ENCODE measurements around the gene CNIH4.

DNA sequence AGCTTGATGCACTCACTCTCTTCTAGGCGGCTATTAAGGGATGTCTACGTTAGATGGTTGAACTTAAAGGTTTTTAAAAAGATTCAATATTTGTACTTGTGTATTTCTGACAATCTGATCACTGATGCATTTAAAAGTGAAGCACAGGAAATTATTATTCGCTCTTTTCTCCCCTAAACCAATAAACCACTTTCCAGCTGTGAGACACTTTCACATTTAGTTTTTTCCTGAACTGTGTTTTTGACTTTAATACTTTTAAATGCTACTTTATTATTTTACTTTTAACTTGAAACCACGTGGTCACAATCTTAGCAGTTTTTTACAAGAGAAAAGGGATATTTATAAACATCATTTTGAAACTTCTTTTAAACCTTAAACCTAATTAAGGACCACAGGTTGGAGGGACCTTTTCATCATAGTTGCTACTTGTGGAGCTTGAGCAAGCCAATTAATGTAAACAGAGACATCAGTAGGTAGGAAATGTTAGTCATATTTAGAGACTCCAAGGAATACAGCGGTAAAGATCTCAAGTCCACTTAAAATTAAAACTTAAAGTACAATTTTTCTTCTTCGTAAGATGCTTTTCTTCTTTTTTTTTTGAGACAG, 68.7 kb downstream of the CNIH4 start:
- TF ChIP-seq CHD2 (IDR thresholded peaks at IDR 0.05; ENCODE audit: low read length, partially characterized antibody) (no peak), NFE2L2 (conservative IDR thresholded peaks at IDR 0.05; ENCODE audit: low read length) (no peak), JUNB (IDR thresholded peaks at IDR 0.05) (no peak), CBX2 (IDR thresholded peaks at IDR 0.05; ENCODE audit: borderline replicate concordance, low read depth) (no peak), ZFP36 (IDR thresholded peaks at IDR 0.05; ENCODE audit: borderline replicate concordance, partially characterized antibody) (no peak), POLR2A (IDR thresholded peaks at IDR 0.05; ENCODE audit: low read length) (no peak), JUN (IDR thresholded peaks at IDR 0.05) (no peak)
- TF ChIP-seq, protein P1, sequence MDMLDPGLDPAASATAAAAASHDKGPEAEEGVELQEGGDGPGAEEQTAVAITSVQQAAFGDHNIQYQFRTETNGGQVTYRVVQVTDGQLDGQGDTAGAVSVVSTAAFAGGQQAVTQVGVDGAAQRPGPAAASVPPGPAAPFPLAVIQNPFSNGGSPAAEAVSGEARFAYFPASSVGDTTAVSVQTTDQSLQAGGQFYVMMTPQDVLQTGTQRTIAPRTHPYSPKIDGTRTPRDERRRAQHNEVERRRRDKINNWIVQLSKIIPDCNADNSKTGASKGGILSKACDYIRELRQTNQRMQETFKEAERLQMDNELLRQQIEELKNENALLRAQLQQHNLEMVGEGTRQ (IDR thresholded peaks at IDR 0.05): no peak
- TF ChIP-seq, protein P2, sequence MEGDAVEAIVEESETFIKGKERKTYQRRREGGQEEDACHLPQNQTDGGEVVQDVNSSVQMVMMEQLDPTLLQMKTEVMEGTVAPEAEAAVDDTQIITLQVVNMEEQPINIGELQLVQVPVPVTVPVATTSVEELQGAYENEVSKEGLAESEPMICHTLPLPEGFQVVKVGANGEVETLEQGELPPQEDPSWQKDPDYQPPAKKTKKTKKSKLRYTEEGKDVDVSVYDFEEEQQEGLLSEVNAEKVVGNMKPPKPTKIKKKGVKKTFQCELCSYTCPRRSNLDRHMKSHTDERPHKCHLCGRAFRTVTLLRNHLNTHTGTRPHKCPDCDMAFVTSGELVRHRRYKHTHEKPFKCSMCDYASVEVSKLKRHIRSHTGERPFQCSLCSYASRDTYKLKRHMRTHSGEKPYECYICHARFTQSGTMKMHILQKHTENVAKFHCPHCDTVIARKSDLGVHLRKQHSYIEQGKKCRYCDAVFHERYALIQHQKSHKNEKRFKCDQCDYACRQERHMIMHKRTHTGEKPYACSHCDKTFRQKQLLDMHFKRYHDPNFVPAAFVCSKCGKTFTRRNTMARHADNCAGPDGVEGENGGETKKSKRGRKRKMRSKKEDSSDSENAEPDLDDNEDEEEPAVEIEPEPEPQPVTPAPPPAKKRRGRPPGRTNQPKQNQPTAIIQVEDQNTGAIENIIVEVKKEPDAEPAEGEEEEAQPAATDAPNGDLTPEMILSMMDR (IDR thresholded peaks at IDR 0.05): no peak
- TF ChIP-seq, protein P3, sequence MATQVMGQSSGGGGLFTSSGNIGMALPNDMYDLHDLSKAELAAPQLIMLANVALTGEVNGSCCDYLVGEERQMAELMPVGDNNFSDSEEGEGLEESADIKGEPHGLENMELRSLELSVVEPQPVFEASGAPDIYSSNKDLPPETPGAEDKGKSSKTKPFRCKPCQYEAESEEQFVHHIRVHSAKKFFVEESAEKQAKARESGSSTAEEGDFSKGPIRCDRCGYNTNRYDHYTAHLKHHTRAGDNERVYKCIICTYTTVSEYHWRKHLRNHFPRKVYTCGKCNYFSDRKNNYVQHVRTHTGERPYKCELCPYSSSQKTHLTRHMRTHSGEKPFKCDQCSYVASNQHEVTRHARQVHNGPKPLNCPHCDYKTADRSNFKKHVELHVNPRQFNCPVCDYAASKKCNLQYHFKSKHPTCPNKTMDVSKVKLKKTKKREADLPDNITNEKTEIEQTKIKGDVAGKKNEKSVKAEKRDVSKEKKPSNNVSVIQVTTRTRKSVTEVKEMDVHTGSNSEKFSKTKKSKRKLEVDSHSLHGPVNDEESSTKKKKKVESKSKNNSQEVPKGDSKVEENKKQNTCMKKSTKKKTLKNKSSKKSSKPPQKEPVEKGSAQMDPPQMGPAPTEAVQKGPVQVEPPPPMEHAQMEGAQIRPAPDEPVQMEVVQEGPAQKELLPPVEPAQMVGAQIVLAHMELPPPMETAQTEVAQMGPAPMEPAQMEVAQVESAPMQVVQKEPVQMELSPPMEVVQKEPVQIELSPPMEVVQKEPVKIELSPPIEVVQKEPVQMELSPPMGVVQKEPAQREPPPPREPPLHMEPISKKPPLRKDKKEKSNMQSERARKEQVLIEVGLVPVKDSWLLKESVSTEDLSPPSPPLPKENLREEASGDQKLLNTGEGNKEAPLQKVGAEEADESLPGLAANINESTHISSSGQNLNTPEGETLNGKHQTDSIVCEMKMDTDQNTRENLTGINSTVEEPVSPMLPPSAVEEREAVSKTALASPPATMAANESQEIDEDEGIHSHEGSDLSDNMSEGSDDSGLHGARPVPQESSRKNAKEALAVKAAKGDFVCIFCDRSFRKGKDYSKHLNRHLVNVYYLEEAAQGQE (IDR thresholded peaks at IDR 0.05): no peak
- TF ChIP-seq, protein P4, sequence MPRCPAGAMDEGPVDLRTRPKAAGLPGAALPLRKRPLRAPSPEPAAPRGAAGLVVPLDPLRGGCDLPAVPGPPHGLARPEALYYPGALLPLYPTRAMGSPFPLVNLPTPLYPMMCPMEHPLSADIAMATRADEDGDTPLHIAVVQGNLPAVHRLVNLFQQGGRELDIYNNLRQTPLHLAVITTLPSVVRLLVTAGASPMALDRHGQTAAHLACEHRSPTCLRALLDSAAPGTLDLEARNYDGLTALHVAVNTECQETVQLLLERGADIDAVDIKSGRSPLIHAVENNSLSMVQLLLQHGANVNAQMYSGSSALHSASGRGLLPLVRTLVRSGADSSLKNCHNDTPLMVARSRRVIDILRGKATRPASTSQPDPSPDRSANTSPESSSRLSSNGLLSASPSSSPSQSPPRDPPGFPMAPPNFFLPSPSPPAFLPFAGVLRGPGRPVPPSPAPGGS (IDR thresholded peaks at IDR 0.05): no peak
- TF ChIP-seq, protein P5, sequence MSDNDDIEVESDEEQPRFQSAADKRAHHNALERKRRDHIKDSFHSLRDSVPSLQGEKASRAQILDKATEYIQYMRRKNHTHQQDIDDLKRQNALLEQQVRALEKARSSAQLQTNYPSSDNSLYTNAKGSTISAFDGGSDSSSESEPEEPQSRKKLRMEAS (IDR thresholded peaks at IDR 0.05): no peak
